GM19372 (cell line): Measurements from ENCODE around the gene NF1.
A peak's percentile ranks its signal among the peaks of the same experiment; 100 is the strongest.
"Not testable (repeated sequence)": the region's sequence is repeated elsewhere in the genome, so short reads cannot be mapped to it uniquely, and the experiment has no call there.

ENCODE experiments used
- ATAC-seq: cut with Tn5 transposase; IDR thresholded peaks from one replicate; pipeline ENCODE4 v1.9.1; 2021; ENCODE audit warnings: mild to moderate bottlenecking, low read depth, moderate library complexity; ENCODE audit not compliant: unreplicated experiment

The NF1 gene, protein sequence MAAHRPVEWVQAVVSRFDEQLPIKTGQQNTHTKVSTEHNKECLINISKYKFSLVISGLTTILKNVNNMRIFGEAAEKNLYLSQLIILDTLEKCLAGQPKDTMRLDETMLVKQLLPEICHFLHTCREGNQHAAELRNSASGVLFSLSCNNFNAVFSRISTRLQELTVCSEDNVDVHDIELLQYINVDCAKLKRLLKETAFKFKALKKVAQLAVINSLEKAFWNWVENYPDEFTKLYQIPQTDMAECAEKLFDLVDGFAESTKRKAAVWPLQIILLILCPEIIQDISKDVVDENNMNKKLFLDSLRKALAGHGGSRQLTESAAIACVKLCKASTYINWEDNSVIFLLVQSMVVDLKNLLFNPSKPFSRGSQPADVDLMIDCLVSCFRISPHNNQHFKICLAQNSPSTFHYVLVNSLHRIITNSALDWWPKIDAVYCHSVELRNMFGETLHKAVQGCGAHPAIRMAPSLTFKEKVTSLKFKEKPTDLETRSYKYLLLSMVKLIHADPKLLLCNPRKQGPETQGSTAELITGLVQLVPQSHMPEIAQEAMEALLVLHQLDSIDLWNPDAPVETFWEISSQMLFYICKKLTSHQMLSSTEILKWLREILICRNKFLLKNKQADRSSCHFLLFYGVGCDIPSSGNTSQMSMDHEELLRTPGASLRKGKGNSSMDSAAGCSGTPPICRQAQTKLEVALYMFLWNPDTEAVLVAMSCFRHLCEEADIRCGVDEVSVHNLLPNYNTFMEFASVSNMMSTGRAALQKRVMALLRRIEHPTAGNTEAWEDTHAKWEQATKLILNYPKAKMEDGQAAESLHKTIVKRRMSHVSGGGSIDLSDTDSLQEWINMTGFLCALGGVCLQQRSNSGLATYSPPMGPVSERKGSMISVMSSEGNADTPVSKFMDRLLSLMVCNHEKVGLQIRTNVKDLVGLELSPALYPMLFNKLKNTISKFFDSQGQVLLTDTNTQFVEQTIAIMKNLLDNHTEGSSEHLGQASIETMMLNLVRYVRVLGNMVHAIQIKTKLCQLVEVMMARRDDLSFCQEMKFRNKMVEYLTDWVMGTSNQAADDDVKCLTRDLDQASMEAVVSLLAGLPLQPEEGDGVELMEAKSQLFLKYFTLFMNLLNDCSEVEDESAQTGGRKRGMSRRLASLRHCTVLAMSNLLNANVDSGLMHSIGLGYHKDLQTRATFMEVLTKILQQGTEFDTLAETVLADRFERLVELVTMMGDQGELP (N-terminal part only)

DNA sequence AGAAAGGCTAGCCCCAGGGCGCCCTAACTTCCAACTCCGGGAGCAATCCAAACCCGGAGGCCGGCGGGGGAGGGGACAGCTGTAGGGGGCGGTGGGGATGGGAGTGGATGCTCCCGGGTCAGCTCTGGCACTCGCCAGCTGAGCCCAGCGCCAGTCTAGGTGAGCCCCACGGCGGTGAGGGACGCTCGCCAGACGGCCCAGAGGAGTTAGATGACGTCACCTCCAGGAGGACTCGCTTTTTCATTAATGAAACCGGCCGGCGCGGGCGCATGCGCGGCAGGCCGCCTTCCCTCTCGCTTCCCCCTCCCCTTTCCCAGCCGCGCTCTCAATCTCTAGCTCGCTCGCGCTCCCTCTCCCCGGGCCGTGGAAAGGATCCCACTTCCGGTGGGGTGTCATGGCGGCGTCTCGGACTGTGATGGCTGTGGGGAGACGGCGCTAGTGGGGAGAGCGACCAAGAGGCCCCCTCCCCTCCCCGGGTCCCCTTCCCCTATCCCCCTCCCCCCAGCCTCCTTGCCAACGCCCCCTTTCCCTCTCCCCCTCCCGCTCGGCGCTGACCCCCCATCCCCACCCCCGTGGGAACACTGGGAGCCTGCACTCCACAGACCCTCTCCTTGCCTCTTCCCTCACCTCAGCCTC is at the start of gene NF1:
TSS of gene NF1 (plus strand) at position 378 of the 636 bp plus-strand sequence. CDS start 333 bp downstream, outside the sequence.
- ATAC-seq: peak; percentile 78

DNA sequence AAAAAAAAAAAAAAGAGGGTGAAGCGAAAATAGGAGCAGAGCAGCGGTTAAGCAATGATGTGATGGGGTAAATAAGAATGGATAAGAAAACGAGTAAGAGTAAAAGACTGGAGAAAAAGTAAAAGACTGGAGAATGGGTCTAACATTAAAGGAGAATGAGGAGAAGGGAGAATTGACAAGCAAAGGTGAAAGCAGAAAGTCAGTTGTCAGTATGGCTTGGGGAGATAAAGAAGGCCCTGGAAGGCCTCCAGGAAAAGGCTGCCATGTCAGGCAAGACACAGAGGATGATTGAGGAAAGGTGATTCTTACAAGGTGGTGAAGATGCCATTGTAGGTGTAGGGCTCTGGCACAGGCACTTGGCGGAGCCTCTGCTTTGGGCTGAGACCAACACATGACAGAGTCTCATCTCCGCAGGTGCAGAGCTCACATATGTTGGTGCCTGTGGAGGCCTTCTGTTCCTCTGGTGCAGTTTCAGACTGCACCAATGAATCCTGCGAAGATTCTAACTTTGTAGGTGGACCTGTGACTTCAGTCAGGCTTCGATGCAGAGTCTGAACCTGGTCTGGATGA is 47.8 kb upstream of the NF1 start:
- not testable (repeated sequence) for ATAC-seq

DNA sequence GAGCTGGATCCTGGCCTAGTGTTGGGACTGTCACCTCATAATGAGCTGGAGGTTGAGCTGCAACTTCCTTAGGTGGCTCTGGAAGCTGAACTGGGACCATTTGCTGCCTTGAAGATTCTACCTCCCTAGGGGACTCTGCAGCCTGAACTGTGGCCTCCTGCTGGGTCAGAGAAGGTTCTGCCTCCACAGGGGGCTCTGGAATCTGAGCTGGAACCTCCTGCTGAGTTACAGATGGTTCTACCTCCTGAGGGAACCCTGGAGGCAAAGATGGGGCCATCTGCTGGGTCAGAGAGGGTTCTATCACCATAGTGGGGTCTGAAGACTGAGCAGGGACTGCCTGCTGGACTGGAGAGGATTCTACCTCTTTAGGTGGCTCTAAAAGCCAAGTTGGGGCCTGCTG is 46.6 kb upstream of the NF1 start:
- no peak for ATAC-seq

DNA sequence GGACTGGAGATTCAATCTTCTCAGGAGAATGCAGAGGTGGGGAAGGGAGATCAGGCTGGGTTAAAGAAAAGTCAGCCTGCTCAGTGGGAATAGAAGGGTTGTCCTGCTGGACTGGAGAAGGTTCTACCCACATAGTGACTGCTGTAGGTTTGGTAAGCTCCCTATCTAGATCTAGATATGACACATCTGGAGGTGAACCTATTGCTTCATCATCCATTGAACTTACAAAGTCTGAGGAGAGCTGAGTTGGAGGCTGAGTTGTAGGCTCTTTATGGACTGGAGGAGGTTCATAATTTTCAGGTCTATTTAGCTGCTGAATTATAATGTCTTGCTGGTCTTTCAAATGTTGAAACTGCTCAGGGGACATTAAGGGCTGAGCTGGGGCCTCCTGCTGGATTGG is 46.0 kb upstream of the NF1 start:
- no peak for ATAC-seq

DNA sequence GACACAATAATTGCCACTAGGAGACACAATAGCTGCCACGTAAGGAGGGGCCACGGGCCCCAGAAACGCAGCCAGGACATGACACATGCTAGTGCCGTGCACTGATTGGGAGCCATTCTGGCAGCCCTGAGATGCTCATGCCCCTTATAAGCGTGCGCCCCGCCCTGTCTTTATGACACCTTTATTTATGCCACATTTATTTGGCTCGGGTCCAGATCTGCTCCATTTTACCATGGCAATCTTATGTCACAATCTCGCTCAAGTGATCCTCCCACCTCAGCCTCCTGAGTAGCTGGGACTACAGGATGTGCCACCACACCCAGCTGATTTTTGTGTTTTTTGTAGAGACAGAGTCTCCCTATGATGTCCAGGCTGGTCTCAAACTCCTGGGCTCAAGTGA is 43.8 kb upstream of the NF1 start:
- no peak for ATAC-seq

DNA sequence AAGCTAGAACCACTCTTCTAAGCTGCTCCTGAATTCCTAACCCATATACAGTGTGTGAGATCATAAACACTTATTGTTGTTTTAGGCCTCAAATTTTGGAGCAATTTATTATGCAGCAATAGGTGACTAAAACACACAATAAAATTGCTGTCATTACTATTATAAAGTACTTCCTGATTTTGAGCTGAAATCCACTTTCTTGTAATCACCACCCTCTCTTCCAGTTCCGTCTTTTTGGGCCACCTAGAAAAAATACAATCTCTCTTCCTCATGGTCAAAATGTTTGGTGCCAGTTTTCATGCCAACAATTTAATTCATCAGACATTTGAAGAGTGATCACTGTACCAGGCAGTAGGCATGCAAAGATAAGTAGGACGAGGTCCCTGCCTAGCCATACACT is 43.3 kb upstream of the NF1 start:
- no peak for ATAC-seq

DNA sequence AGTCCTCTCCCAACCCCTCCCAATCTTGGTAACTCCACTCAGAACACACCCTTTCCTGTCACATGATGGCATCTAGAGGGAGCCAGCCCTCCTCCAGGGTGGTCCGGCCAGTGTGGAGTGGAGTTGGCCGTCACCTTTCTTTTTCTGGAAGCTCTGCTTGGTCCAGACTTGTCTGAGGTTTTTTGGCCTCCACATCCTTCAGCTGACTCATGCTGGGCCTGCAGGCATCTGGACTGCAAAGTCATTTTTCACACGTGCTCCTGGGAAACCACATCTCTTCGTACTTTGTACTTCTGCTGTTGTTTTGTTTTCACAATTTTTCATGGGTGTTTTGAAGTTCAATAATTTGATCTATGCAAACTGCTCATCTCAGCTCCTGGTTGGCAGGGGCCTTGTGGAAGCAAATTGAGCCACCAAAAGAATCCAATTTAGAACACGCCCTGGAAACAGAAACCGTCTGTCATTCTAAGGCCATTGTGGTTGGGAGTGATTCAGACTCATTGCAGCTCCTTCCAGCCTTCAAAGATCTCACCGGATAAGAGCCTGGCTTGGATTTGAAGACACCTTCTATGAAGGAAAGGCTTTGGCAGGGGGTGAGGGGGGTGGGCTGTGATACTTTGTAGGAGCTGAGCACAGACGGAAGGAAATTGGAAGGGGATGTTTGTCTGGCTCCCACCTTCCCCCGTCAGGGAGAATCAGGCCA is 42.4 kb upstream of the NF1 start:
- ATAC-seq: no peak

DNA sequence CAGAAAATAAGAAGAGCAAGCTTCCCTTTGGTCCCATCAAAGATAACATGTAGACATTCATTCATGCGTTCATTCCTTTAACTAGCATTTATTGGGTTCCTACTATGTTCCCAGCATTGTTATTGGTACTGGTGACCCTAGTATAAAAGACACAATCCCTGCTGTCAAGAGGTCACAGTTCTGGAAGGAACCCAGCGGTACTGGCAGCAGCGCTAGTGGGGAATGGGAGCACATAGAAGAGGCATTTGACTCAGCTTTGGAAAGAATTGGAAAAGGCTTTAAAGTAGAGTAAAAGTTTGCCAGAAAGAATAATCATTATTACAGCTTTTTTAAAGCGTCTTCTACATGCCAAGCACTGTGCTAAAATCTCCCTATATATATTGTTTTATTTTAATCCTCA is 41.7 kb upstream of the NF1 start:
- ATAC-seq: no peak

DNA sequence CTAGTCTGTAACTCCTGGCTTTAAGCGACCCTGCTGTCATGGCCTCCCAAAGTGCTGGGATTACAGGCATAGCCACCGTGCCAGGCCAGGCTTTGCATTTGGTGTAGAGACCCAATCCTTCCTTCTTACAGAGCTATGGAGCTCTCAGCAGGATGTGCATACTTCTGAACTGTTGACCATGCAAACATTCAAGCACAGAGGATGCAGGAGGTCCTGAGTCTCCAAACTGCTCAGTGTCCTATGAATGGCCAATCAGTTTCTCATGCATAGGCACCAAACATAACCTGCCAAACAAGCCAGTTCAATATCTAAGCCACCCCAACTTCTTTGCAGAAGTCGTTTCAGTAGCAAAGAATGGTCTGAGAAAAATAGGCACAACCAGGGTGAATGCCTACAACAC is 40.0 kb upstream of the NF1 start:
- no peak for ATAC-seq

DNA sequence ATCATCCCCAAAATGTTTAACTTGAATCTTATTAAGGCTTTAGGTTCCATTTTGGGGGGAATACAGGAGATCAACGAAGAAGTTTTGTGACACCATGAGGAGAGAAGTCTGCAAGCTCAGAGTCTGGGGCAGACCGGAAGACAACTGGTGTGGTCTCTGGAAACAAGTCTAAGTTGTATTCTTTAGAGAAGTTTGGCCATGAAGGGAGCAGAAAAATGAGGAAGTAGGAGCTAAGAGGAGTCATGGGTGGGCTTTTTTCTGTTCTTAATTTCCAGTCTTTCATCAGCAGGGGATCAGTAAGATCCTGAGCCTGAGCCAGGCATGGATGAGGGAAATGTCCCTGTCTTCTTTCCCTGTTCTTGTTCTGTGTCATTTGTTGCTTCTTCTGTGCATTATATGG is 35.8 kb upstream of the NF1 start:
- ATAC-seq: no peak

DNA sequence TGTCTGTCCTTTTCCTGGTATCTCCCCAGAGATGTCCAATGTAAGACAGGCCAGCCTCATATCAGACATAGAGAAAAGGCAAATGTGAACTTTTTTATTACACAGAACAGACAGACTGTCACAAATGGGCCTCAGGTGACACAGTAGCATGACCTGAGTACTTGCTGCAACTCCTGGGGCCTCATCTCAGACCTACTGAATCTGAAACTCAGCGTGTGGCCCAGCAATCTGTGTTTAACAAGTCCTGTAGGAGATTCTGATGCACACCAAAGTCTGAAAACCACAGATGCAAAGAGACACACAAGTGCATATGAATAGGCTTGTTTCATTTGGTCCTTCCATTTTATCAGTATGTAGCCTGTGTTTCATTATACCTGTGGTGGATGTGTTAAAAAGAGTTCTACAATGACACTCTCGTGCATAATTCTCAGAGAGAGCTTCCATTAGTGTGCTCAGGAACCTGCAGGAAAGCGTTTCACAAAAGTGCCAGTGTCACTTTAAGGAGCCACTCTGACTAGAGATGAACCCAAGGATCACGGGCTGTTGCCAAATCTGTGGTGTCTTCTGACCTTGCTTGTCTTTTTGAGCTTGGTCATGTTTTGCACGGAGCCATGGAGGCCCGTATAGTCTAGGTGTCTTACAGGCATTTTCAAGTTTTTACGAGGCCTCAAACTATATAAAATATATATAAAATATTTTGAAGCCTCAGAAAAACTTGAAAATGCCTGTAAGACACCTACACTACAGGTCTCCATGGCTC is 33.8 kb upstream of the NF1 start:
- ATAC-seq: no peak

DNA sequence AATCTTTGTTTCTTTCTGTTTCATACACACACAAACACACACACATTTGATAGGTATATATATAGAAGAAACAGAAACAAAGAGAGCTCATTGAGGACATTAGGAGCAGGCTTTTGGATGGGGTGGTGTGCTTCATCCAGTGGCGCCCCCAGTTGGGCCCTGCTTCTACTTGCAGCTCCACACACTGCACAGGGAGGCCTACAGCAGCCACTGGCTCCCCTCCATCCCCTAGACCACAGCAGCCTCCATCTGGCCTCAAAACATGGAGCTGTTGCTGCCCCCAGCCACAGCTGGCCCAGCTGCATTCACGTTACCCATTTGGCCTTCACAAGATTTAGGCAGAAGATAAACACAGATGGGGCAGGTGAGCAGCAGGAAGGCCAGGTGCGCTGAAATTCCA is 33.1 kb upstream of the NF1 start:
- ATAC-seq: no peak

DNA sequence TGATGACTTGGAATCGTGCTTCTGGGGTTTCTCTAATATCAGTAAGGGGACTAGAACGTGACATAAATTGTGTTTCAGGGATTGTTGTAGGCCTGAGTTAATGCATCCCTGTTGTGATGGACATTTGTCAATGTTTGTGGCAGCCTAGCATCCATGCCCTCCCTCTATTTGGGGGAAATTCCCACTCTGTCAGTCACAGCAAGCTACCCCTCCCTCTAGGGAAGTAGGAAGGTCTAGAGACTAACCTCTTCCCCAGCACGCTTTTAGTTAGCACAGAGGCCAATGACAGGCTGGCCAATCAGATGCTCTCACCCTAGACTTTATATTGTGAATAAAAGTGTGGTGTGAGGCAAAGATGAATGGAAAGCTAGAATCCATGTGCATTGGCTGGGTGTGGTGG is 32.4 kb upstream of the NF1 start:
- ATAC-seq: no peak

DNA sequence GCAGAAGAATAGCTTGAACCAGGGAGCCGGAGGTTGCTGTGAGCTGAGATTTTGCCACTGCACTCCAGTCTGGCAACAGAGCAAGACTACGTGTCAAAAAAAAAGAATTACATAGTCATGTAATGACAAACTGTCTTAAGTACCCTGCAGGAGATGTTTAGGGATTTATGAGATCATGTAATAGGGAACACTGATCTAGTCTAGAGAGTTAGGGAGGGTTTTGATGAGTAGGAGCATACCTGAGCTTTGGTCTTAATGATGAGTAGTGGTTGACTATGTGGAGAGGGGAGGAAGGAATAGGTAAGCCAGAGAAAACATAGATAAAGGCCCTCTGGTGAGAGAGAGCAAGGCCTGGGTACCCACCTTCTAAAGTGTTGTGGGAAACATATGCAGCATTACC is 30.1 kb upstream of the NF1 start:
- ATAC-seq: no peak

DNA sequence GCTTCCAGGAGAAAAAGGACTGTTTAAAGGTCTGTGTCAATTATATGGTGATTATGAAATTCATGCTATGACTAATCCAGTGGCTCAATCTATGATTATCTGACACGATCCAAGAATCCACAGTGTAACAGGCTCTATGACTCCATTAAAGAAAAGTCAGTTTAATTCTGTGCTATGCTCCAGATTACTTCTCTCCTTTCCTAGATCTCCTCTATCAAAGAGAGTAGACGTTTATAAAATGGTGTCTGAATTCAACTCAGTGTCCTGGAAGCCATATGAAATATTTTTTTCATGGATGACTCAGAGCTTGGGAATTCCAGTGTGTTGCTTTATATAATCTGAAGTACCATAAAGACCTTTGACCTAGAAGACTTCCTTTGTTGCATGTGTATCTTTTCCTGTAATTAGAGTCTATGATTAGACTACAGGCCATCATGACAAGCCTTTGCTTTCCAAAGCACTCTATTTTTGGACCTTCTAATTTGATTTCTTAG is 27.0 kb upstream of the NF1 start:
- ATAC-seq: no peak

DNA sequence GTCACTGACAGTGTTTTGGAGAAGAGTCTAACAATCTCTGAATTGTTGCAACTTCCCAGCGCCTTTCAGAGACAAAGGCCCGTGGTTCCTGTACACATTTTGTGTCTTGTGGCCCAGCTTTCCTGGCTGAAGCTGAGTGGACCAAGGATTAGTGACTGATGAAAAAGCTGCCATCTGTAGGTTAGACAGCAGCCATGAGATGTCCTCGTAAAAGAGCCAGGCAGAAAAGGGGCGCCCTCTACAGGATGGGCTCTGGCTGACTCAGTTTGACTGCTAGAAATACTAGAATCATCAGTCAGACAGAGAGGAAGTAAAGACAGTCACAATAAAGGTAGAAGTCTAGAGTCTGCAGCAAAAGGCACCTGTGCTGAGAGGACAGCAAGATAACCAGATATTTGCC is 26.5 kb upstream of the NF1 start:
- ATAC-seq: no peak

DNA sequence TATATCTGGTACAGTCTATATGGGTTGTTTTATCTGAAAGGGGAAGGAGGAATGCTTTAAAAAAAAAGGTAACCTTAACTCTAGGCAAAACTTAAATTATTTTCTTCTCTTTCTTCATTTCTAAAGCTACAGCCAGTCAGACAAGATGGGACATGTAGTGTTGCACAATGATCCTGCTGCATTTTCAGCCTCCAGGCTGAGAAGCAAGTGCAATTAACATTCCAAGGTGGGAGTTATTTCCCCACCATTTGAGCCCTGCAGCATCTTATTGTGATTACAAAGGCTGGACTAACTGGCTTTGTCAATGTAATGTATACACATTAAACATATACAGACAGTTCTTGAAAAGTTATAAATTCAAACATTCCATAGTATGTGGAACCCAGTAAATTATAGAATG is 22.6 kb upstream of the NF1 start:
- no peak for ATAC-seq

DNA sequence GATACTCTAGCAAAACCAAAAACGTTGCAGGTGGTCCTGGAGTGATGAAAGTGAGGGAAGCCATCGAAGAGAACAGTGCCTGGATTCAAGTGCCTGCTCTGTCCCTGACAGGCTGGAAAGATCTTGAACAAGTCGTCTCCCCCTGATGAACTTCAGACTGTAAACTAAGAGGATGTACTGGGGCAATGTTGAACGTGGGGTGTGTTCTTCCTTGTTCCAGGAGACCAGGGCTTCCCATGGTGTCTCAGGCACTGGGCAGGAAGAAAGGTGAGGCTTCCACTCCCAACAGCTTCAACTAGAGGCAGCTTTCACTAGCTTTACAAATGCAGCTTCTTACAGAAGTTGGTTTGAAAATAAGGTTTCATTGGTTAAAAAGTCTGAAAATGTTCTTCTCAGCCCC is 21.4 kb upstream of the NF1 start:
- ATAC-seq: no peak
